NCI-H146 treated with DMSO at 0.1 percent for 48 hours (cell line): Measurements from ENCODE around the gene TTC4.

ENCODE experiments used
- DNase-seq: peaks from one replicate; lab custom pipeline; 2025; ENCODE audit not compliant: unreplicated experiment; lab: John Stamatoyannopoulos, UW

TTC4 gene

GRCh38 chr1:54781023-54781723 is 65.5 kb downstream of the TTC4 start:
- no peak for DNase-seq

- DNase-seq = no peak
These were observed 66.5 kb downstream of the TTC4 start for GRCh38 chr1:54782156-54782555.

GRCh38 chr1:54782588-54782987 is 66.9 kb downstream of the TTC4 start:
- no peak for DNase-seq

GRCh38 chr1:54784066-54784465 is 68.4 kb downstream of the TTC4 start:
- DNase-seq = no peak

- no peak for DNase-seq
These were observed 71.1 kb downstream of the TTC4 start for GRCh38 chr1:54786778-54787177.

- no peak for DNase-seq
These were observed 71.9 kb downstream of the TTC4 start for GRCh38 chr1:54787604-54788003.

- no peak for DNase-seq
These were observed 72.8 kb downstream of the TTC4 start for GRCh38 chr1:54788459-54788858.

- DNase-seq = peak; percentile 16
These were observed 76.3 kb downstream of the TTC4 start for GRCh38 chr1:54791880-54792522.
